ENCODE data around the gene ZNF124.
"Not testable (repeated sequence)": the region's sequence is repeated elsewhere in the genome, so short reads cannot be mapped to it uniquely, and the experiment has no call there.

ZNF124 gene

GRCh38 chr1:247171875-247172563, at the start of gene ZNF124:
TSS of gene ZNF124 (minus strand) at chr1:247172020. CDS start at chr1:247171877, 143 bp downstream.
- DNase-seq; in situ Hi-C loops (cut with HindIII; ENCODE audit: low pct_ligation_motif_present, low pct_unique_long_range_greater_than_20kb, low sequenced_read_pairs): not testable (repeated sequence)

GRCh38 chr1:247220280-247220679, 48.5 kb upstream of the ZNF124 start:
- DNase-seq; in situ Hi-C loops (cut with HindIII; ENCODE audit: low pct_ligation_motif_present, low pct_unique_long_range_greater_than_20kb, low sequenced_read_pairs): not testable (repeated sequence)

GRCh38 chr1:247218121-247218651, 46.4 kb upstream of the ZNF124 start:
- no peak for DNase-seq
- in situ Hi-C loops (cut with HindIII; ENCODE audit: low pct_ligation_motif_present, low pct_unique_long_range_greater_than_20kb, low sequenced_read_pairs) = no loop called here

- in situ Hi-C loops (cut with HindIII; ENCODE audit: low pct_ligation_motif_present, low pct_unique_long_range_greater_than_20kb, low sequenced_read_pairs) = no loop called here
- DNase-seq = no peak
These were observed 44.4 kb upstream of the ZNF124 start for GRCh38 chr1:247216261-247216660.

GRCh38 chr1:247212627-247213617, 41.1 kb upstream of the ZNF124 start:
- DNase-seq = no peak
- in situ Hi-C loops (cut with HindIII; ENCODE audit: low pct_ligation_motif_present, low pct_unique_long_range_greater_than_20kb, low sequenced_read_pairs) = no loop called here

- DNase-seq = no peak
- in situ Hi-C loops (cut with HindIII; ENCODE audit: low pct_ligation_motif_present, low pct_unique_long_range_greater_than_20kb, low sequenced_read_pairs) = no loop called here
These were observed 40.2 kb upstream of the ZNF124 start for GRCh38 chr1:247212012-247212411.

GRCh38 chr1:247211339-247211738, 39.5 kb upstream of the ZNF124 start:
- DNase-seq = no peak
- in situ Hi-C loops (cut with HindIII; ENCODE audit: low pct_ligation_motif_present, low pct_unique_long_range_greater_than_20kb, low sequenced_read_pairs) = no loop called here

- in situ Hi-C loops (cut with HindIII; ENCODE audit: low pct_ligation_motif_present, low pct_unique_long_range_greater_than_20kb, low sequenced_read_pairs) = no loop called here
- DNase-seq = peak; percentile 97
These were observed 38.7 kb upstream of the ZNF124 start for GRCh38 chr1:247210376-247211117.

GRCh38 chr1:247210062-247210375, 38.2 kb upstream of the ZNF124 start:
- no peak for DNase-seq
- in situ Hi-C loops (cut with HindIII; ENCODE audit: low pct_ligation_motif_present, low pct_unique_long_range_greater_than_20kb, low sequenced_read_pairs) = no loop called here

- in situ Hi-C loops (cut with HindIII; ENCODE audit: low pct_ligation_motif_present, low pct_unique_long_range_greater_than_20kb, low sequenced_read_pairs) = no loop called here
- DNase-seq = no peak
These were observed 37.6 kb upstream of the ZNF124 start for GRCh38 chr1:247209396-247209795.

GRCh38 chr1:247204177-247204647, 32.4 kb upstream of the ZNF124 start:
- DNase-seq = no peak
- in situ Hi-C loops (cut with HindIII; ENCODE audit: low pct_ligation_motif_present, low pct_unique_long_range_greater_than_20kb, low sequenced_read_pairs) = no loop called here

- in situ Hi-C loops (cut with HindIII; ENCODE audit: low pct_ligation_motif_present, low pct_unique_long_range_greater_than_20kb, low sequenced_read_pairs) = no loop called here
- DNase-seq = no peak
These were observed 27.0 kb upstream of the ZNF124 start for GRCh38 chr1:247198781-247199180.

- no peak for DNase-seq
- in situ Hi-C loops (cut with HindIII; ENCODE audit: low pct_ligation_motif_present, low pct_unique_long_range_greater_than_20kb, low sequenced_read_pairs) = no loop called here
These were observed 22.1 kb upstream of the ZNF124 start for GRCh38 chr1:247193958-247194357.

GRCh38 chr1:247189981-247190798, 18.4 kb upstream of the ZNF124 start:
- no peak for DNase-seq
- in situ Hi-C loops (cut with HindIII; ENCODE audit: low pct_ligation_motif_present, low pct_unique_long_range_greater_than_20kb, low sequenced_read_pairs) = no loop called here

- in situ Hi-C loops (cut with HindIII; ENCODE audit: low pct_ligation_motif_present, low pct_unique_long_range_greater_than_20kb, low sequenced_read_pairs) = no loop called here
These were observed 13.8 kb upstream of the ZNF124 start for GRCh38 chr1:247185667-247186066.

GRCh38 chr1:247184254-247184653, 12.4 kb upstream of the ZNF124 start:
- in situ Hi-C loops (cut with HindIII; ENCODE audit: low pct_ligation_motif_present, low pct_unique_long_range_greater_than_20kb, low sequenced_read_pairs) = no loop called here
- DNase-seq = no peak

More at GRCh38 chr1:247185667-247186066, 13.8 kb upstream of the ZNF124 start:
- DNase-seq = no peak

- DNase-seq = no peak
- in situ Hi-C loops (cut with HindIII; ENCODE audit: low pct_ligation_motif_present, low pct_unique_long_range_greater_than_20kb, low sequenced_read_pairs) = no loop called here
These were observed 11.2 kb upstream of the ZNF124 start for GRCh38 chr1:247182994-247183393.

- no peak for DNase-seq
- in situ Hi-C loops (cut with HindIII; ENCODE audit: low pct_ligation_motif_present, low pct_unique_long_range_greater_than_20kb, low sequenced_read_pairs) = no loop called here
These were observed 8.8 kb upstream of the ZNF124 start for GRCh38 chr1:247180581-247180980.
